Liver (tissue), 9 donors: ENCODE results near the gene PTHLH. TPM values are rescaled to one million over a fixed set of nuclear protein-coding genes. Genes with fewer than 3 reads are reported as not detected.

Experiments
- DNase-seq: peaks from one replicate; pipeline ENCODE4 v3.0.0-alpha.2; 2017; ENCODE audit warnings: low spot score
- H3K27ac ChIP-seq, 2 donors: one replicate each; pipeline ENCODE4 v1.7.0; 2013; ENCODE audit warnings: inconsistent platforms in 2 of 2, low read length in 2 of 2, control low read depth in 1 of 2, low read depth in 1 of 2, mild to moderate bottlenecking in 1 of 2
- H3K27me3 ChIP-seq, 4 donors: one replicate each; pipeline versions ENCODE4 v1.6.1 to v1.7.0; 2013; ENCODE audit warnings: low read length in 3 of 4, inconsistent platforms in 1 of 4, mild to moderate bottlenecking in 1 of 4, moderate library complexity in 1 of 4; ENCODE audit not compliant: control insufficient read depth in 4 of 4, insufficient read depth in 4 of 4
- H3K36me3 ChIP-seq, 4 donors: one replicate each; pipeline versions ENCODE4 v1.6.1 to v1.7.0; 2013; ENCODE audit warnings: low read length in 3 of 4, mild to moderate bottlenecking in 3 of 4, low read depth in 1 of 4, moderate library complexity in 1 of 4; ENCODE audit not compliant: control insufficient read depth in 4 of 4, insufficient read depth in 3 of 4
- H3K4me1 ChIP-seq, 4 donors: one replicate each; pipeline versions ENCODE4 v1.6.1 to v1.7.0; 2013; ENCODE audit warnings: low read length in 3 of 4, mild to moderate bottlenecking in 3 of 4, moderate library complexity in 1 of 4; ENCODE audit not compliant: control insufficient read depth in 4 of 4, insufficient read depth in 4 of 4
- H3K4me3 ChIP-seq, 3 donors: one replicate each; pipeline versions ENCODE4 v1.6.1 to v1.7.0; 2013; ENCODE audit warnings: low read length in 3 of 3, control low read depth in 1 of 3, low read depth in 1 of 3, mild to moderate bottlenecking in 1 of 3
- H3K9ac ChIP-seq, 2 donors: one replicate each; pipeline ENCODE4 v1.7.0; 2013; ENCODE audit warnings: low read length in 2 of 2, mild to moderate bottlenecking in 2 of 2, moderate library complexity in 2 of 2, control low read depth in 1 of 2, low read depth in 1 of 2
- H3K9me3 ChIP-seq, 4 donors: one replicate each; pipeline versions ENCODE4 v1.6.1 to v1.7.0; 2013; ENCODE audit warnings: low read length in 3 of 4; ENCODE audit not compliant: control insufficient read depth in 4 of 4
- ATF3 ChIP-seq: IDR thresholded peaks from 2 replicates; pipeline ENCODE4 v1.6.1; 2016; ENCODE audit warnings: antibody characterized with exemption
- EGR1 ChIP-seq, 2 donors: IDR thresholded peaks; 2 replicates each; pipeline ENCODE4 v1.6.1; 2016 to 2018; ENCODE audit warnings: antibody characterized with exemption in 2 of 2, low read depth in 2 of 2
- FOXA1 ChIP-seq: IDR thresholded peaks from 2 replicates; pipeline ENCODE4 v1.6.1; 2016; ENCODE audit warnings: antibody characterized with exemption
- GABPA ChIP-seq, 2 donors: IDR thresholded peaks in 1 of 2; conservative IDR thresholded peaks in 1 of 2; 2 replicates each; pipeline ENCODE4 v1.6.1; 2016; ENCODE audit warnings: antibody characterized with exemption in 2 of 2, mild to moderate bottlenecking in 1 of 2, moderate library complexity in 1 of 2
- HNF4A ChIP-seq, 2 donors: conservative IDR thresholded peaks; 2 replicates each; pipeline ENCODE4 v1.6.1; 2016; ENCODE audit warnings: antibody characterized with exemption in 2 of 2, mild to moderate bottlenecking in 2 of 2
- NR2F2 ChIP-seq: IDR thresholded peaks from 2 replicates; pipeline ENCODE4 v1.6.1; 2016; ENCODE audit warnings: antibody characterized with exemption
- RAD21 ChIP-seq, 2 donors: IDR thresholded peaks; 2 replicates each; pipeline ENCODE4 v1.6.1; 2016; ENCODE audit warnings: antibody characterized with exemption in 2 of 2, mild to moderate bottlenecking in 2 of 2
- REST ChIP-seq: IDR thresholded peaks from 2 replicates; pipeline ENCODE4 v1.6.1; 2016; ENCODE audit warnings: antibody characterized with exemption, mild to moderate bottlenecking
- RXRA ChIP-seq, 2 donors: IDR thresholded peaks; 2 replicates each; pipeline ENCODE4 v1.6.1; 2017 to 2018; ENCODE audit warnings: antibody characterized with exemption in 2 of 2, mild to moderate bottlenecking in 1 of 2
- SP1 ChIP-seq: IDR thresholded peaks from 2 replicates; pipeline ENCODE4 v1.6.1; 2018; ENCODE audit warnings: antibody characterized with exemption, mild to moderate bottlenecking
- TAF1 ChIP-seq: conservative IDR thresholded peaks from 2 replicates; pipeline ENCODE4 v1.6.1; 2016; ENCODE audit warnings: antibody characterized with exemption, mild to moderate bottlenecking
- YY1 ChIP-seq: IDR thresholded peaks from 2 replicates; pipeline ENCODE4 v1.6.1; 2016; ENCODE audit warnings: antibody characterized with exemption, mild to moderate bottlenecking
- WGBS: extraction: QIAGEN DNeasy Blood & Tissue Kit; methylation state at CpG from one replicate; pipeline ENCODE4 v1.1.7; 2013; 5-methylcytosine and 5-hydroxymethylcytosine counted together
- polyA plus RNA-seq, 2 donors: library from polyadenylated mRNA; stranded (reverse) in 1 of 2; unstranded in 1 of 2; fragments of 200-250 nt in 1 of 2; fragments of >200 nt in 1 of 2; fragmentation: Nextera tagmentation in 1 of 2; extraction: Ambion mirVana in 1 of 2; gene quantifications; one replicate each; pipeline versions ENCODE4 v1.2.1 to v1.2.3, GENCODE V29; 2013 to 2015
- total RNA-seq, 2 donors: library from RNA; depleted of rRNA; stranded (reverse); fragments of >200 nt; gene quantifications; one replicate each; pipeline ENCODE4 v1.2.3, GENCODE V29; 2014
- TF ChIP-seq, protein P1 (sequence below): IDR thresholded peaks from 2 replicates; pipeline ENCODE4 v1.6.1; 2016; ENCODE audit warnings: antibody characterized with exemption
- donor health status: healthy.
- donor health status: healthy.
- donor health status: healthy.
- donor health status: healthy.
- donor health status: healthy.

Gene PTHLH
- total and polyA plus RNA-seq, 4 donors = not detected

DNA sequence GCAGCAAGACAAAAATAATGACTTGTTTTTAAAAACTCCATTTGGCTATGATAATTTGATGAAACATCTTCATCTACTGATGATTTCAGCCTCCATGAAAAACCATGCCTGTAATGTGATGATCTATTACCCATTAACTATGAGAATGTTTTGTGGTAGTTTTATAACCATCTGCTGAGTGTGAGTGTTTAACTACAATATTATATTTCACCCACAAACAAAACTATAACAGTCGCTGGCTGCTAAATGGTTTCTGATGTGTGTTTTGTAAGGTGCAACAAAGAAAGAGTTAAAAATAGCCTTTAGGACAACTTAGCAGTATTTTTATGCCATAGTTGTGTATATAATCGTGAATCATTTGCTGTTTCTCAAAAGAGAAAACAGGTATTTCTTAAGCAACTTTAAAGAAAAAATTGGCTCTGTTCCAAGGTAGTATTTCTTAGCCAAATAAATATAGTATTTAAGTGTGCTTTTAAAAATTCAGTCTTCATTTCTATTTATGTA lies 4.9 kb downstream of the PTHLH start:
- TF ChIP-seq YY1 (no peak), RAD21 (IDR thresholded peaks at IDR 0.05) (no peak), HNF4A (conservative IDR thresholded peaks at IDR 0.05) (no peak), NR2F2 (no peak), GABPA (IDR thresholded peaks at IDR 0.05 in 1 of 2, conservative IDR thresholded peaks at IDR 0.05 in 1 of 2) (no peak), TAF1 (no peak), REST (no peak), SP1 (no peak), ATF3 (no peak), RXRA (IDR thresholded peaks at IDR 0.05) (no peak)
- TF ChIP-seq, protein P1, sequence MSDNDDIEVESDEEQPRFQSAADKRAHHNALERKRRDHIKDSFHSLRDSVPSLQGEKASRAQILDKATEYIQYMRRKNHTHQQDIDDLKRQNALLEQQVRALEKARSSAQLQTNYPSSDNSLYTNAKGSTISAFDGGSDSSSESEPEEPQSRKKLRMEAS = no peak
- Histone ChIP-seq H3K27me3 (peaks cover 0 to 23% (median 11%) of the 10 kb centered on the region in 4 donors), H3K27ac (no peak overlapping the region), H3K36me3 (no peaks in the 10 kb centered on the region), H3K9ac (no peak overlapping the region), H3K4me1 (peaks cover 6 to 29% (median 20%) of the 10 kb centered on the region in 4 donors), H3K4me3 (no peak overlapping the region), H3K9me3 (no peaks in the 10 kb centered on the region)
- no peak for DNase-seq
- WGBS = 27% methylated on average over 2 of the region's 2 CpGs

GRCh38 chr12:27966870-27967269 lies 5.7 kb downstream of the PTHLH start:
- H3K27ac ChIP-seq = no peak overlapping the region
- no peak overlapping the region for H3K4me3 ChIP-seq
- peaks cover 0 to 23% (median 11%) of the 10 kb centered on the region in 4 donors for H3K27me3 ChIP-seq
- peaks cover 6 to 29% (median 20%) of the 10 kb centered on the region in 4 donors for H3K4me1 ChIP-seq
- no peak overlapping the region for H3K9ac ChIP-seq
- H3K9me3 ChIP-seq = no peaks in the 10 kb centered on the region
- H3K36me3 ChIP-seq = no peaks in the 10 kb centered on the region
- no peak for DNase-seq
- TF ChIP-seq NR2F2 (no peak), EGR1 (IDR thresholded peaks at IDR 0.05; ENCODE audit: low read depth in 2 of 2) (no peak), TAF1 (no peak), FOXA1 (no peak)
- 65% methylated on average over 2 of the region's 2 CpGs for WGBS

DNA sequence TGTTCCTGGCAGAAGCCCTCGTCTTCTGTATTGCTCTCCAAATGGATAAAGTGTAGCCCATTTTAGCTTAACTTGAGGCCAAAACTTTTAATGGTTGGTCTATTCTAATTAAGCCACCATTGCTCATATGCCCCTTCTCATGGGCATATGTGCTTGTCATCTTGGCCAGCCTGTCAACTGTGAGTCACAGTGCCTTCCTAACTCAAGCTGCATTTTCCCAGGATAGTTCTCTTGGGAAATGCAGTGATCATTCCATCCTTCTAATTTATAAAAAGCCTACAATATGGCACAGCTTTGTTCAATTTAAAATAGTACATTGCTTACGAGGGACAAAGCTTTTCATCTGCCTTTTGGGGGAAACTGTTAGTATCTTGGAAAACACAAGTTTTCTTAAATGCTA lies 6.6 kb downstream of the PTHLH start:
- Histone ChIP-seq H3K9me3 (no peaks in the 10 kb centered on the region), H3K4me1 (peaks cover 6 to 22% (median 18%) of the 10 kb centered on the region in 4 donors), H3K36me3 (no peaks in the 10 kb centered on the region), H3K9ac (no peak overlapping the region), H3K27ac (no peak overlapping the region), H3K4me3 (no peak overlapping the region), H3K27me3 (peaks cover 0 to 21% (median 11%) of the 10 kb centered on the region in 4 donors)
- no peak for TF ChIP-seq REST
- no peak for TF ChIP-seq NR2F2
- no peak for TF ChIP-seq FOXA1
- TF ChIP-seq YY1 = no peak
- no peak for TF ChIP-seq RAD21 (IDR thresholded peaks at IDR 0.05)
- 73% methylated on average over 2 of the region's 2 CpGs for WGBS
- no peak for DNase-seq
